IPS-NIHi7 (cell line): Measurements from ENCODE around the gene STX18.
"Not testable (repeated sequence)": the region's sequence is repeated elsewhere in the genome, so short reads cannot be mapped to it uniquely, and the experiment has no call there.

Source experiments
- DNase-seq: peaks from one replicate; pipeline ENCODE4 v3.0.0; 2012; ENCODE audit warnings: mixed read lengths; ENCODE audit errors: extremely low spot score

Gene STX18

GRCh38 chr4:4509521-4509920 is 32.3 kb downstream of the STX18 start:
- DNase-seq: no peak

DNA sequence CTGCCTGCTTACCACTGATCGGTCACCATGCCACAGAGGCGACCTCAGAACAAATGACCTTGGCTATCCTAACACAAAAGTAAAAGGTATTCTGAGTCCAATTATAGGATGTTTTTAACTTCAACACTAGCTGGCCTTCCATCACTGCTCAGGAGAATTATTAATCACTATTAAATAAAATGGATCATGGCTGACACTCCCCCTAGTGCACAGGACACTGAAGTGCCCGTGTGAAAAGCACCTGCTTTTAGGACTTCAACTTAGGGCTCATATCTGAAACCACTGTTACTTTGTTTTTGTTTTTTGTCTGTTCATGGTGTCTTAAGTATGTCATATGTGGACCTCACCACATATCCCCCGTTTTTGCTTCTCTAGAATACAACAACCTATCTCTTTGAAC is 33.9 kb downstream of the STX18 start:
- peak; percentile 30 for DNase-seq

DNA sequence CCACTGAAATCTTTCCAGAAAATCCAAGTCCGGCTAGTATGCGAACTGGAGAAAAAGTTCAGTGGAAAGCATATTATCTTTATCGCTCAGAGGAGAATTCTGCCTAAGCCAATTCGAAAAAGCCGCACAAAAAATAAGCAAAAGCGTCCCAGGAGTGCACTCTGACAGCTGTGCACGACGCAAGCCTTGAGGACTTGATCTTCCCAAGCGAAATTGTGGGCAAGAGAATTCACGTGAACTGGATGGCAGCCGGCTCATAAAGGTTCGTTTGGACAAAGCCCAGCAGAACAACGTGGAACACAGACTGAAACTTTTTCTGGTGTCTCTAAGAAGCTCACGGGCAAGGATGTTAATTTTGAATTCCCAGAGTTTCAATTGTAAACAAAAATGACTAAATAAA is 34.4 kb downstream of the STX18 start:
- DNase-seq: no peak

DNA sequence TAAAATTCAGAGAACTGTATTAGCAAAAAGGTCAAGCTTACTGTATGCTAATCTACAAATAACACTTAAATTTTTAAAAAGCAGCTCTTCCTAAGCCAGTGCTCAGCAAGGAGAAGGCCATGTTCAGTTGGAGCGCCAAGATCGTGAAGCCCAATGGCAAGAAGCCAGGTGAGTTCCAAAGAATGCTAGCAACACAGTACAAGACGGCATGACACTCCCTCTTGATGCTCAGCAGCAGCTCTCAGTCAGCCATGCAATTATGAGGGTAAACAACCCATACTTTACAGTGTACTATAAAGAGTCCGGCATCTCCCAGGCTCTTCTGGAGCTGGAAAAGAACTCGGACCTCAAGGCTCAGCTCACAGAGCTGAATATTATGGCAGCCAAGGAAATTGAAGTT is 34.9 kb downstream of the STX18 start:
- DNase-seq: no peak

DNA sequence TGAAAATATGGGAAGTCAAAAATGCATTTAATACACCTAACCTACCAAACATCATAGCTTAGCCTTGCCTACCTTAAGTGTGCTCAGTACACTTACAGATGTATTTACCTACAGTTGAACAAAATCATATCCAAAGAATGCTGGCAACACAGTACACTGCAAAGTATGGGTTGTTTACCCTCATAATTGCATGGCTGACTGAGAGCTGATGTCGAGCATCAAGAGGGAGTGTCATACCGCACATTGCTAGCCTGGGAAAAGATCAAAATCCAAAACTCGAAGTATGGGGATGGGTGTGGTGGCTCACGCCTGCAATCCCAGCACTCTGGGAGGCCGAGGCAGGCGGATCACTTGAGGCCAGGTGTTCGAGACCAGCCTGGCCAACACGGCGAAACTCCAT is 36.6 kb downstream of the STX18 start:
- not testable (repeated sequence) for DNase-seq

- no peak for DNase-seq
These were observed 37.1 kb downstream of the STX18 start for GRCh38 chr4:4504783-4505182.

GRCh38 chr4:4502694-4503311 is 39.0 kb downstream of the STX18 start:
- no peak for DNase-seq

DNA sequence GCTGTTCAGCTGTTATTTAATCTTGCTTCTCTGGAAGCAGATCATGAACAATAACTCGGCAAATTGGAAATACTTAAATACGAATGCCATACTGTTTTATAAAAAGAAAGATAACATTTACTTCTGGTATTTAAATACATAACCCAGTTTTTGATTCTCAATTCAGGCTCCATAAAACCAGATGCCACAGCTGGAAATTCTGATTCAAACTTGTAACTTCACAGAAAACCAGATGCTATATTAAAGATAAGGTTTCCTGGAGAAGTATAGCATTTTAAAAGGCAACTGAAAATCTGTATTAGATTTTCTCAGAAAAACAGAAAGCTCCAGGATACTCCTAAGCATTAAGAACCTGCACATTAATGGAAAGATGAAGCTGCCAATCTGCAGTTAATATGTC is 40.2 kb downstream of the STX18 start:
- DNase-seq: no peak

DNA sequence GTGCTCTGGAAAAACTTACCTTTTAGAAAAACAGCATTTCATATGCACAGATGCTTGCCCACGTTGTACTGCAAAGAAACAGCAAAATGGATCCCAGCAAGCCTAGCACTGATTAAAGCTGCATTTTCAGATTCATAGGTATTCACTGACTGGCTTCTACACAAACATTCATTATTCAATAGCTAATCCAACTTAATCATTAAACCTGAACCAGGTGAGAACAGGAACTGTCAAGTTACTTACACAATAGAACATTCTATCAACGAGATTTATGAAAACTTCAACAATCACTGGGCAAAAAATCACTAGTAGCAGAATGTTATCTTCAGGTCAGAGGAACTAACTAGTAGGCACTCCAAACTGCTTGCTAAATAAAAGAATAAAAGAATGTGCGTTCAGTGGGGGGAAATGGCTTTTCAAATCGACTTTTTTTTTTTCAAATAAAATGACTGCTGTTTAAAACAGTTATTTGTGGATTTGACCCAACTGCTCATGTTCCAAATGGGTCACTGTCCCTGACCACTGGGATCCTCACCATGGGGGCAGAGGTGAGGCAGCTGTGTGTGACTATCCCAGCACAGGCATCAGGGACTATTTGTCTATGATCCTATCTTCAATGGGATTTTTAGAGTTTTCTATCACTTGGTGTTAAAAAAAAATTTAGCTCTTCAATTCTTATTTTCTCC is 42.3 kb downstream of the STX18 start:
- no peak for DNase-seq

DNA sequence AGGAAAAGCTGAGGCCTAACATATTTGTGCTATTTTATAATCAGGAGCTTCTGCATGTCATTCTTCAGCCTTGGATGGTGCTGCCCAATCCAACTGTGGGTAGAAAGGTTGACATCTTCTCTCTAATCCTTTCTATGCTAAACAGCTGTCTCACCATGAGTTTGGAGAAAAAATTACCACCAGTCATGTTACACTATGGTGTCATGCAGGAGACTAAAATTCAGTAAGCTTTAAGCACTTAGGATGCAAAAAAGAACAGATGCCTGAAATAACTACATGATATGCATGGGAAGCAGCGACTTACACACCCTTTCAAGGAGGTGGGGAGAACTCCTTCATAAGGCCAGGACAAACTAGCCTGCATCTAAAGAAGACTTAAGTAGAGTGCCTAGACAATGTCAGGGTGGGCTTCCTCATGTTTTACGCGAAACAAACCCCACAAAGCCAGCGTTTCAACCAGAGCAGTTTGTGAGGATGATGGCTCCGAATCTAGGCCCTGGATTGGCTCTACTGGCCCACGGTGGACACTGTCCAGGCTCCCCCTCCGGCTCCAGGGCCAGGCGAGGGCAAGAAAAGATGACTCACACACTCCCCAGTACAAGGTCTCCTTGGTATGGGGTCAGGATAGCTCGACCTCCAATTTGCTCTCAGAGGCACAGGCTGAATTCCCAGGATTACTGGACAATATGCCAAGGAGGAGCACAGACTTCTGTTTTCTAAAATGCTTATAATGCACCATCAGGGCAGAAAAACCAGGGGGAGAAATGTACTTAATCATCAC is 45.1 kb downstream of the STX18 start:
- no peak for DNase-seq

DNA sequence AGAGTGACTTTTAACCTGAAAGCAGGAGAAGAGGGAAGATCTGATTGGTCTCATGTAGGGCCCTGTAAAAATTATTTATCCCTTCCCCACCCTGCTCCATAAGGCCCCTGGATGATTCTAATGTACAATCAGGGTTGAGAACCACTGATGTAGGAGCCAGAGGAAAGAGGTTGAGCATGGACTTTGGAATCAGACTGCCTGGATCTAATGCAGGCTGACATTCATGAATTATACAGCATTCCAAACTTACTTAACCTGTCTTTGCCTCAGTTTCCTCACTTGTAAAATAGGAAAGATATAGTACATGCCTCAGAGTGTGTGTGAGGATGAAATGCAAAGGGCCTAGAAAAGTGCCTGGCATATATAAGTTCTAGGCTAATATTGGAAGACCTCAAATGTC is 47.0 kb downstream of the STX18 start:
- DNase-seq: no peak

DNA sequence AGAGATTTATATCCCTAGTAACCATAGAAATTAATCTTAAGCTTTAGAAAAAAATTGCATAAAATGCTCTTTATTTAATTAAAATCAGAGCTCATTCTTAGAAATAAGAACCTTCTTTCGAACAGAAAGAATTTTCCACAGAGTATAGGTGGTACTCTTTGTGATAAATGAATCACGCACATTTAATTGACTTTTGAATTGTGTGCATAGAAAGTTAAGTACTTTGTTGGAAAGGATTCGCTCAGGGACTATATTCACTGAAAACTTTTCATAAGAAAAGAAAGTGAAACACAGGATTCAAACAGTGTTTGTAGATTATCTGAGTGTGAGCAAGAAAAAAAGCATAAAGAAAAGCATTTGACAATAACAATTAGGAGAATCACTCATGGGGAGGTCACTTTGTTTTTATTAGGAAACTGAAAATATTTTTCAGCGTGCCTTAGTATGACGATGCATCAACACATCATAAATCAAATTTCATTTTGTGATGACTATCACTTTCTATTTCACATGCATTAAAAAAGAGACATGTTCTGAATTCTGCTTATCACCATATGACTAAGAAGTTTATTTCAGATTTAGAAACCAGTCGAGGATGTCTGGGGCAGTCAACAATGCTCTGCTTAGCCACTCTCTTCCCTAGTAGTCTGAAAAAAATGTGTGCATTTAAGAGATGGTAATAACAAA is 49.5 kb downstream of the STX18 start:
- no peak for DNase-seq

- DNase-seq: no peak
These were observed 50.4 kb downstream of the STX18 start for GRCh38 chr4:4491396-4491893.

GRCh38 chr4:4490816-4491215 is 51.0 kb downstream of the STX18 start:
- DNase-seq: no peak

DNA sequence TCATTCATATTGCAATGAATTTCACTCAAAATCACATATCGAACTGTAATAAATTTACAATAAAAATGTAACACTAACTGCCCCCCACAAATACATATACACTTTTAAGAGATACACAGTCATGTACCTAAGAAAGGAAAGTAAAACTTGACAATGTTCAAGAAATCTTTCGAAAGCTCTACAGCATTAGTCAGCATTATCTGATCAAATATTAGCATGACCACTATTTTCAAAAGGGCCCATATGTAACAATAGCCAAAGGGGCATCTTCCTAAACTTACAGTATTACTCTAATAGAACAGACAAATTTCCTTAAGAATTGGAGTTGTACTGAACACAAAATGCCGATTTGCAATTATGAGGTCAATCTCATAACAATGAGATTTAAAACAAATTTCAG is 51.8 kb downstream of the STX18 start:
- DNase-seq: no peak

GRCh38 chr4:4488405-4489404 is 53.1 kb downstream of the STX18 start:
- DNase-seq: peak; percentile 70

GRCh38 chr4:4486969-4487368 is 54.9 kb downstream of the STX18 start:
- no peak for DNase-seq

GRCh38 chr4:4485806-4486205 is 56.0 kb downstream of the STX18 start:
- no peak for DNase-seq

DNA sequence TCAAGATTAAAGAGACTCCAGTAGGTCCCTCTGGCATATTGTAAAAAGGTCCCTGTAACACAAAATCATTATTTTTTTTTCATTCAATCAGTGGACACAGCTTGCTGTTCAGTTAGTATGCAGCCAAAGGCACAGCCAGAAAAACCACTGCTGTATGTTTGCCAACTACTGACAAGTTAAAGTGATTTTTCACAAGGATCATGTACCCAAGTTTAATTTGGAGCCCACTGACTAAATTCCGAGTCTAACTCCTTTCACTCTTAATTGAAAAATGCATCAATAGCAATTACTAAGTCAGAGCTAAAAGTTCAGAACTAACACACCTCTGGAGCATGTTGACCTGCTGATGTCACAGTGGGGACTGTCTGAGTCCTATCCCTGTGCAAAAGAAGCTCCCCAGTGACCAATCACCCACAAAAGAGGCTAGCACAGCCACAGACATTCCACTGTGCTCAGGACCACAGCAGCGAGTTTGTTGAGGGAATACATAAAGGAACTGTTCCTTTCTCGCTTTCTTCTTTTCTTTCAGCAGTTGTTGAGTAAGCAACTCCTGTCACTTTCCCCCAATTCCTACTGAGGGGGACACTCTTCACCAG is 60.4 kb downstream of the STX18 start:
- DNase-seq: no peak

GRCh38 chr4:4480685-4481398 is 61.0 kb downstream of the STX18 start:
- DNase-seq: no peak
